ENCODE results near the gene TAF3.

Gene TAF3

GRCh38 chr10:8060704-8061121, 242.4 kb downstream of the TAF3 start:
- no peak for DNase-seq

DNA sequence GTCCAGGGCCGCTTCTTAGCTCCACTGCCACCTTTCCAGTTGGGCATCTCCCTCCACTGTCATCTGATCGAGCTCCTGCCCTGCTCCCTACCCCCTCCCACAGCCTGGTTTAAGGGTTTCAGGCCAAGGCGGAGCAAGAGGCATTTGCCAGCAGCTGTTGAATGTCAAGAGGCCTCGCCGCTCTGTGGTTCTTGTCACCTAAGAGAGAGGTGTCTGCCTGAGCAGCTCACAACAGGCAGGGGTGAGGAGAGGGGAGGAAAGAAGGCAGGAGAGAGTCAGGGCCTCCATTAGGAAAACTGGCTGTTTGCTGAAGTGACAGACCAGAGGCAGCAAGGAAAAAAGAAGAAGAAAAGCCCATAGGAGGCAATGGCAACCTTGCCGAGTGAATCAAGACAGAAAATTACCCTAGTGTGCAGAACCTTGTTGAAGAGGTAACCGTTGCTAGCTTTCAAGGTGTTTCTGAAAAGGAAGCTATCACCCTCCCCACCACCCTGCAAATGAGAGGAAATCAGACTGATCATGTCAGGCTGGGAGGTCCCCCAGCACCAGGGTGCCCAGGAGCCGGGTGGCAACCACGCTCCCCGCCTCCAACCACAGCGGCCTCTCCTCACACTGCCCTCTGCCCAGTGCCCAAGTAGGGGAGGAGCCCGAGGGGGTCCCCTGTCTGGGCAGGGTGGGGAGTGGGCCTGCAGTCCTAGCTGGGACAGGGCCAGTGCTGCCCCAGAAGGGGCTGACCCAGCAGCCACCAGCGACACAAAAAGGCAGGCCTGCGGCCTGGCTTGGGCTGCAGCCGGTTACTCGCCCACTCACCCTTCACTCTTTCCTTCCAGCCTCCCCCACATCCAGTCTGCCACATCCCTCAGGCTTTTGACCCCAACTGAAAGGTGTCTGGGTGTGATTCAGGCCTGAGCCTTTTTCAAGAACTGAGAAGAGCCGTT, 243.2 kb downstream of the TAF3 start:
- DNase-seq: no peak

- DNase-seq: no peak
These were observed 245.0 kb downstream of the TAF3 start for GRCh38 chr10:8063128-8063908.

- DNase-seq: no peak
These were observed 245.6 kb downstream of the TAF3 start for GRCh38 chr10:8063935-8064334.

- no peak for DNase-seq
These were observed 246.1 kb downstream of the TAF3 start for GRCh38 chr10:8064436-8064835.

DNA sequence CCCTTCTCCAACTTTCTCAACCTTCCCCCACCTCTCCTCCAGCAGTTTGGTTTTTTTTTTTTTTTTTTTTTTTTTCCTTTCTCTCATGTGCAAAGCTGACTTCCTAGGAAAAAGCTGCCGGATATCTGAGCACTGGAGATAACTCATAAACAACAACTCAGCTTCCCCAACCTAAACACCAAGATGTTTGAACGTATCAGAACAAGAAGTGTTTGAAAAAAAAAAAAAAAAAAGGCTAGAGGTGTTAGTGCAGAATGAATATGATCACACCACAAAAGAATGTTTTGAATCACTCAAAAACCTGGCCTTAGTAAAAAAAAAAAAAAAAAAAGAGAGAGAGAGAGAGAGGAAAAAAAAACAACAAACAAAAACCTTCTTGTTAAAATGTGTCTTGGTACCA, 247.3 kb downstream of the TAF3 start:
- no peak for DNase-seq

- no peak for DNase-seq
These were observed 247.8 kb downstream of the TAF3 start for GRCh38 chr10:8066124-8066523.
